HG03135 (cell line): Measurements from ENCODE around the gene DENND4A.

Source experiments
- ATAC-seq: cut with Tn5 transposase; IDR thresholded peaks from one replicate; pipeline ENCODE4 v1.9.1; 2021; ENCODE audit warnings: mild to moderate bottlenecking, moderate library complexity; ENCODE audit not compliant: unreplicated experiment

The DENND4A gene

DNA sequence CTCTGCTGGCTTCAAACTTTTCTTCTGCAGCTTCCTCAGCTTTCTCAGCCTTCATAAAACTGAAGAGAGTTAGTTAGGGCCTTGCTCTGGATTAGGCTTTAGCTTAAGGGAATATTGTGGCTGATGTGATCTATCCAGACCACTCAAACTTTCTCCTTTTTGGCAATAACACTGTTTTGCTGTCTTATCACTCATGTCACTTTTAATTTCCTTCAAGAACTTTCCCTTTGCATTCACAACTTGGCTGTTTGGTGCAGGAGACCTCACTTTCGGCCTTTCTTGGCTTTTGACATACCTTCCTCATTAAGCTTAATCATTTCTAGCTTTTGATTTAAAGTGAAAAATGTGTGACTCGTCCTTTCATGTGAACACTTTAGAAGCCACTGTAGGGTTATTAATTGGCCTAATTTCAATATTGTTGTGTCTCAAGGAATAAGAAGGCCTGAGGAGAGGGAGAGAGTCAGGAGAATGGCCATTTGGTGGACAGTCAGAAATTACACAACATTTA lies 109.6 kb downstream of the DENND4A start:
- no peak for ATAC-seq

DNA sequence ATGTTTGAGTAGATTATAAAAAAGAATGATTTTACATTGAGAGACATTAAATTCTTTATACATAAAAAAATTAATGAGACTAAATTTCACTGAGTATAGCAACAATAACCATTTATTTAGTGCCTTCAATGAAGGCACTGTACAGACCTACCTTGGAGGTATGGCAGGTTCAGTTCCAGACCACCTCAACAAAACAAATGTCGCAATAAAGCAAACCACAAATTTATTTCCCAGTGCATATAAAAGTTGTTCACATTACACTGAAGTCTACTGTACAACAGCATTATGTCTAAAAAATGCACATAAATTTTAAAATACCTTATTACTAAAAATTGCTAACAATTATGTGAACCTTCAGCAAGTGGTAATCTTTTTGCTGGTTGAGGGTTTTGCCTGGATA lies 111.5 kb downstream of the DENND4A start:
- no peak for ATAC-seq

DNA sequence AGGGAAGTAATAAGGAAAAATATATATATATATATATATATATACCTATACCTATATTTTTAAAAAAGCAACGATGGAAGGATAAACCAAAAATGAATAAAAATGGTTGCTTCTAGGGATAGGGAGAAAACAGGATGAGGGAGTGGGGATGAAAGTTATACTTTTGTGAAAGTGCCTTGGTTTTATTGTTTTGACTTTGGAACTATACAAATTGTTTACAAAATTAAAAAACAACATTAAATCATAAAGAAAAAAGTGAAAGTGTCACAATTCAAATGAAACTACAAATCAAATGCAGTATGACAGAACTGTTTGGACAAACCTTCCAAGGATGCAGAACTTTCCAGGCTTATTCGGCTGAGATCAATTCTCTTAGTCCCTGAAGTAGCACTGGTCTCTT lies 116.0 kb downstream of the DENND4A start:
- ATAC-seq, result no peak

DNA sequence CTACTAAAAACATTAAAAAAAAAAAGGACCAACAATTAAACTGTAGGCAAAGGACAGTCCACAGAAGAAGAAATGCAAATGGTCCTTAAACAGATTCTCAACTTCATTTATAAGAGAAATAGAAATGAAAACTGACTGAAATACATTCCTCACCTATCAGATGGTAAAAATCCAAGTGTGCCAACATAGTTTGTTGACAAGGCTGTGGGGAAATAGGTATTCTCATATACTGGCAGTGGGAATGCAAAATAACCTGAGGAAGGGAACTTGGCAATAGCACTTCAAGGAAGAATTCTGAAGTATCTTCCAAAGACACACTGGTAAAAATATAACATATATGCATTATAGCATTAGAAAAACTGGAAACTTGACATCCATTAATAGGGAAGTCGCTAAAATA lies 116.5 kb downstream of the DENND4A start:
- ATAC-seq, result no peak

DNA sequence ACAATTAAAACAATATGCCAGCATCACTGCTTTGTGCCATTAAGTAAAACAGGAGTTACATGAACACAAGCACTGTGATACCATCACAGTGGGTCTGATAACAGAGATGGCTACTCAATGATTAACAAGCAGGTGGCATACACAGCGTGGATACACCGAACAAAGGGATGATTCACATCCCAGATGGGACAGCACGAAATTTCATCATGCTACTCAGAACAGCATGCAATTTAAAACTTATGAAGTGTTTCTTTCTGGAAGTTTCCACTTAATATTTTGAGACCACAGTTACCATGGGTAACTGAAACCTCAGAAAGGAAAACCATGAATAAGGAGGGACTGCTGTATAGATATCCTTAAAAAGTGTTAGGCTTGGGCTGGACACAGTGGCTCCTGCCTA lies 125.8 kb downstream of the DENND4A start:
- no peak for ATAC-seq

DNA sequence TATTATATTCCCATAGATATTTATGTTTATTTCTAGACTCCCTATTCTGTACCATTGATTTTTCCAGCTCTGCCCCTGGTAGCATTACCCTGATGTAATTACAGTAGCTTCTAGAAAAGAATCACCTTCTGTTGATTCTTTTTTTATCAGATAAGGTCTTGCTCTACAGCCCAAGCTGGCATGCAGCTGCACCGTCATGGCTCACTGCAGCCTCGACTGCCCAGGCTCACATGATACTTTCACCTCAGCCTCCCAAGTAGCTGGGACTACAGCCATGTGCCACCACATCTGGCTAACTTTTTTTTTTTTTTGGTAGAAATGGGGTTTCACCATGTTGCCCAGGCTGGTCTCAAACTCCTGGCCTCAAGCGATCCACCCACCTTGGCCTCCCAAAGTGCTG lies 128.6 kb downstream of the DENND4A start:
- ATAC-seq, result no peak

DNA sequence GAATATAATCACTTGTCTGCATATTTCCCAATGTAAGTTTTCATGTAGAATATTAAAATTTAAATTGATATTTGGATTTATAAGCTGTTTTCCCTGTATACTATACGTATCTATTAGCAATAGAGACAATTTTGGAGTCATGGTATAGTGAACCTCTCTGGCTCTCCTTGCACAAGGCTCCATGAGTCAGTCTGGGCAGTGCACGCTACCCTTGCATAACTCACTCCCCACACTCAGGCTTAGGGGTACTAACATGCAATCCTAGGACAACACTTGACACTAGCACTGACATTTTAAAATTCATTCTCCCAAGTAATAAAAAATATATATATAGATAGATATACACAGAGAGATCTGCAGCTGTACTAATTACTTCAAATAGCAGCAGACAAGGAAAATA lies 131.2 kb downstream of the DENND4A start:
- ATAC-seq, result no peak

DNA sequence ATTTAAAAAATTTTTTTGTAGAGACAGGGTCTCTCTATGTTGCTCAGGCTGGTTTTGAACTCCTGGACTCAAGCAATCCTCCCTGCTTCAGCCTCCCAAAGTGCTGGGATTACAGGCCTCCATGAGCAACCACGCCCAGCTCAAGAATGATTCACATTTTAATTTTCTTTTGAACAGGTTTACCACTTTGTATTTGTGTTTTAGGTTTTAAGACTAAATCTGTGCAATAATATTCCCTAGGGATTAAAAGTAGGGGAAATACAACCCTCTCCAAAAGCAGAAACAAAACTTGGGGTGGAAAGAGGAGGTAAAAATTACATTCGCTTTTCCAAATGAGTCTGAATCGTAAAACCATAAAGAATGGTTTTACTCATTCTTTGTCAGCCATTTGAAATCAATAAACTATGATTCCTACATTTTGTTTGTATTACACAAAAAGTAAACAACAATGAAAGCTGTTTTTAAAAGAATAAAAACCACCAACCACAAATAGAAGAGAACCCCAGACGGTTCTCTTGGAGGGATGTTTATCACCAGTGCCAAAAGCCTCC lies 132.5 kb downstream of the DENND4A start:
- ATAC-seq, result no peak

DNA sequence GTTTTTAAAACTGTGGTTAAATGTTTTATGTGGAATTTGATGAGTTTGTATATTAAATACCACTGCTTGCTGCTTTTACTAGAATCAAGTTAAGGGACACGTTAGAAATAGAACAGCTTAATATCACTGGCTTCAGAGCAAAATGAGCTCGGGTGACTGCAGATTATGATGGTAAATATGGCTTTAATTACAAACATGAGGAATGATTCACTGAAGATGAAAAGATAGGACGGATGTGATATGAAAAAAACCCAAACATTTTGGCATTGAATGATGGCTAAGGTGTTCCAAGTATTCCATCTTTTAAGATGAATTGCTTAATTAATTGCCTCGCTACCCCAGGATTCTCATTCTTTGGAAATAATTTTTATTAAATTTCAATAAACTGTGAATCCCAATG lies 136.6 kb downstream of the DENND4A start:
- no peak for ATAC-seq

DNA sequence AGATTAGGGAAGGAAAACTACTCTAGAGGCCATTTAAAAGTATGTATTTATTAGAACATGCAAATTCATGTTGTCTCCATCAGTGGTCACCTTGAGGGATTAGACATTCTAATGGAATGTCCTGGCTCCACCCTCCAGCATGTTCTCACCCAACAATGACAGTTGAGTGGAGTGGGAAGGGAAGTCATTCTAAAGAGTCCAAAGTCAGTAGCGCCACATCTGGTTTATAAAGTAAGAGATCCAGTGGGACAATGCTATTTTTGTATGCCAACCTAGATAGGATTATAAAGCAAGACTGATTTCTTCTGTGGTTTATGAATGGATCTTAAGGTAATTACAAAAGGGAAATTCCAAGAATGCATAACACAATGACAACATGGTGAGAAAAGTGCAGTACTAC lies 137.1 kb downstream of the DENND4A start:
- ATAC-seq, result no peak

DNA sequence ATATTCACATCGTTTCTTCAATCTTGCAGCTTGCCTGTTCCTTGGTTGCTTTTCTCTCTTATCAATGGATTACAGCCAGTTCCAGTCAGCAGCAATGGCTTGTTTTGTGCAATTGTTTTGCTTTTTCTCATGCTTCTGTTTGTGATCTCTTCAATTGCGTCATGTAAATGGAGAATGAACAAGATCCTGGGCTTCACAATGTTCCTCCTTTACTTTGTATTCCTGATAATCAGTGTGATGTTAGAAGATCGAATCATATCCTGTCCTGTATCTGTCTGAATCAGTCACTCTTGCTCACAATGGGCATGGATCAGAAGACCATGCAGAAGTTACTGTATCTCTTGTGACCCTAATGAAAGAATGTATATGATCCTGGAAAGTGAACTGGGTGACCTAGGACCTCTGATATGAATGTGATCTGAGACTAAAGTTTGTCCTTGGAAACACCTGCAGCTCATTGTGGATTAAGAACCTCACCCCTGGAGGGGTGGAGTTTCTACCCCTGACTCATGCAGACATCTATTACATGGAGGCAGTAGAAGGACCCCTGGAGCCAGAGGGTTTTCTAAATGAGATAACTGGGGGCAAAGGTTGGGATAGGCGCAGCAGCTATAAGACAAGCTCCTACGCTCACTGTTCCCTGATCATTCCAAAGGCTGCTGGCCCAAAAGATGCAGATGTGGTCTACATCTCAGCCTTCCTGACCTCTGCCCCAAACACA lies 138.1 kb downstream of the DENND4A start:
- ATAC-seq, result no peak

DNA sequence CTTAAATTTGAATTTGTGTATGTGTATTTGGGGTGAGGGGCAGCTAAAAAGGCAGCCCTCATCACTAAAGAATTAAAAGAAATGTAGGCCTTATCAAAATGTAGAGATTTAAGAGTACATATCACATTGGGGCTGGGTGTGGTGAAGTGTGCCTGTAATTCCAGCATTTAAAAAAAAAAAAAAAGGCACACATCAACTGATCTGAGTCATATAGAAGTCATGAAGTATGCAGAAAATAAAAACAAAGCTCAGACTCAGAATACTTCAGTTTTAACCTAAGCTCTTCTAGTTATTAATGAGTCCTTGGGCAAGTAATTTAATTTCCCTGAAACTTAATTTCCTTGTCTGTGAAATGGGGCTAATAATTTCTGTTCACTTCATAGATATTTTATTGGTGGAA lies 138.8 kb downstream of the DENND4A start:
- no peak for ATAC-seq

DNA sequence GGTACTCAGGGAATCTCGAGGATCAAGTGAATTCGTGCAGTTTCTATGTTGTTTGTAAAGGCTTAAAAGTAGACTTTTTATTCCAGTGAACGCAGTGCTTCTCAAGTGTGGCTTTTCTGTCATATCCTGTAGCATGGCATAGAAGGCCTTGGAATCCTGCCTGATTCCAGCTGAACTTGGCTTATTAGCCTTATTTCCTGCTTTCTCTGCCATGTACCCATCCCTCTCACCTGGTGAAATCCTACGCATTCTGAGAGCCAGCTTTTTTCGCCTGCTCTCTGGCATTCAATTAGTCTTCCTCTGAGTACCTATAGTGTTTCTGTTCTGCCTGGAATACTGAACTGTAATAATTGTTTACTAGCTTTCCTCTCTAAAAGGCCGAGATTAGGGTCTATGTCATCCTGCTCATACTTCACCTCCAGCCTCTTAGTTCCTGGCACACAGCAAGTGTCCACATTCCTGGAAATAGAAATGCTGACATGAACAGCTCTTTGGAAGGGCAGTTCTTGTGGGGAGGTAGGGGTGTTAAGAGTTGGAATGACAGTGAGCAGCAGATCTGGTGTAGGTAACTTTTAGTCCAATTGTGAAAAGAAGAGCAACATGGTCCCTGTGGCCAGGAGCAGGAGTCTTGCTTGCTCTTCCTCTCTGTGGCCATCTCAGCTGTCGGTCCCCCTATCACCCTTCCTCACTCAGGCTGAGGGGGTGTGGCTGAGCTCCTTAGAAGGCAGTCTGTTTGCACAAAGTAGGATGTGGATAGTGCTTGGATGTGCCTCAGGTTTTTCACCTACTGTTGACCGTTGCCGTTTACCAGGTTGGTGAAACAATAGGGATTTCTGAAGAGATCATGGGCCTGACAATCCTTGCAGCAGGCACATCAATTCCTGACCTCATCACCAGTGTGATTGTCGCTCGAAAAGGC lies 140.0 kb downstream of the DENND4A start:
- no peak for ATAC-seq

DNA sequence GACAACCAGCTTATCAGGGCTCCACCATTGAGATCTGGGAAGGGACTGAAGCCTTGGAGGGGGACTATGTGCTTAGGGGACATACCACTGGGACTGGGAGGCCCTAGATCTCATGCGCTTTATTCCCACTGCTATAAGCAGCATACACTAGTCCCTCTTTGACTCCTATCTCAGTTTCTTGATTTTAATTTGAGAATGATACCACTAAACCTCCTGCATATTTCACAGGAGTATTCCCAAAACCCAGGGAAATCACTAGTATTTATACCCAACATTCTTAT lies 141.1 kb downstream of the DENND4A start:
- ATAC-seq, result no peak

DNA sequence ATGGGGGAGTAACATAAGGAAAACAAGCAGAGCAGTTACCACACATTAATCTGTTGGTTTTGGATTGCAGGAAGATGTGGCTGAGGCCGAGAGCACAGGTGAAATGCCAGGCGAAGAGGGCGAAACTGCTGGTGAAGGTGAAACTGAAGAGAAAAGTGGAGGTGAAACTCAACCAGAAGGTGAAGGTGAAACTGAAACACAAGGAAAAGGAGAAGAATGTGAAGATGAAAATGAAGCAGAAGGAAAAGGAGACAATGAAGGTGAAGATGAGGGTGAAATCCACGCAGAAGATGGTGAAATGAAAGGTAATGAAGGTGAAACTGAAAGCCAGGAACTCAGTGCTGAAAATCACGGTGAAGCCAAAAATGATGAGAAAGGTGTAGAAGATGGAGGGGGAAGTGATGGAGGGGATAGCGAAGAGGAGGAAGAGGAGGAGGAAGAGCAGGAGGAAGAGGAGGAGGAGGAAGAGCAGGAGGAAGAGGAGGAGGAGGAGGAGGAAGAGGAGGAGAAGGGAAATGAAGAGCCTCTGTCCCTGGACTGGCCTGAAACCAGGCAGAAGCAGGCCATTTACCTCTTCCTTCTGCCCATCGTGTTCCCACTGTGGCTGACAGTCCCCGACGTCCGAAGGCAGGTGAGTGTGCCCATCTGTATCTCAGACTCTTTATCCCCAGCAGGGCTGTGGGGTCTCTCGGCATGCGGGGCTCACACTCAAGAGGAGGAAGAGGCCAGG lies 141.6 kb downstream of the DENND4A start:
- ATAC-seq, result no peak

DNA sequence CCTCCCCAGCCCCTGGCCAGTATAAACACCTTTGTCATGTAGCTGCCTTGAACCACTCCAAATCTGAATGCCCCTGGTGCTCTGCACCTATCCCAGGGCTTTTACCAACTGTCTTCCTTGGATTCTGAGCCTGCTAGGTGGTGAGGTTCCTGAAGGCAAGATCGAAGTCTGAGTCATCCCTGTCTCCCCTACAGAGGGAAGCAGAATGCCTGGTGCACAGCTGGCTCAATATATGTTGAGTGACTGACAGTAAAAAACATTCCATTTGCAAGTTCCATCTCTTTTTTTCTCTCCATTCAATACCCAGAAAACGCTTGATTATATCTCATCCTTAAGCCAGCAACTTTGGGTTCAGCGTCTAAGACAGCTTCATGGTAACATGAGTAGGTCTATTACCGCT lies 145.6 kb downstream of the DENND4A start:
- ATAC-seq, result no peak

DNA sequence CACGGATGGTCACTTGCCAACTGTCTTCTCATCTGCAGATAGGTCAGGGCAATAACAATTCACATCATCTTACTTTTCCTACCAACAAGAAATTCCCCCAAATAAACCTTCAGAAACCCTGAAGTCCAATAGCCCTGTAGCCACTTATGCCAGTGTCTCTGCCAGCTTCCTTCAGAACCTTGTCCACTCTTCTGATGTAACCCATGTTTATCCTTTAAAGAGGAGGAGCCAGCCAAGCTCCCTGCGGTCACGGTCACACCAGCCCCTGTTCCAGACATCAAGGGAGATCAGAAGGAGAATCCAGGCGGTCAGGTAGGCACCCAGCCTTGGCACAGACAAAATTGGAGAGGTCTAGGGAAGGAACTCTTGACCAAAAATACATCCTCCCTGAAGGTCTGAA lies 146.7 kb downstream of the DENND4A start:
- ATAC-seq, result no peak

DNA sequence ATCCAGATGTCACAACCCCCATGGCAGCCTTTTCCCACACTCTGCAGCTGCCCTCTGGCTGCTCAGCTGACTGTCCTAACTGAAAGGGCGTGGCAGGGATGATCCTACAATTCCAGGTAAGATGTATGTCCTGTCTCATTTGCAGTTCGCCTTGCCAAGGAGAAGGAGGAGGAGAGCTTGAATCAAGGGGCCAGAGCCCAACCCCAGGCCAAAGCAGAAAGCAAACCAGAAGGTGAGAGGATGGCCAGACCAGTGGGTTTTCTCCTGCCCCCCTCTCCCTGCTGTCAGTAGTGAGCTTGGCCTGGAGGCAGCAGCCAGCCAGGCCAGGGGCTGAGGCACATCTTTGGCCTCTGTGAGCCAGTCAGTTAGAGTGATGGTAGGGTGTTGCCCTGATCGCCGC lies 147.8 kb downstream of the DENND4A start:
- no peak for ATAC-seq

DNA sequence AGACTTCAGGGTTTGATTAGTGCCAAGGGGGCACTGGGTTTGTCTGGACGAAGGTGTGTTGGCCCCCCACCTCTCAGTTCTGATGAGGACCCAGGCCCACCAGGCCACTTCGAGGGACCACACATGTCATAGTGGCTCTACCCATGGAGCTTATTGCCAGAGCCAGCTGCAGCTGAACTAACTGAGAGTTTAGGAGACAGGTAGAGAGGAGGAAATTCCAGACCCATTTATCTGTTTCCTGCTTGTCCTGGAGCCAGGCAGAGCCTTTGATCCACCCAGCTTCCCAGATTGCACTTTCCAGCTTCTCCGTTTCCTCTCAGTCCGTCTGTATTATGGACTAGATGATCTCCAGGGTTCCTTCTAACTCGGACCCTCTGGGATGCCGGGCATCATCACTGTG lies 149.5 kb downstream of the DENND4A start:
- ATAC-seq, result no peak

DNA sequence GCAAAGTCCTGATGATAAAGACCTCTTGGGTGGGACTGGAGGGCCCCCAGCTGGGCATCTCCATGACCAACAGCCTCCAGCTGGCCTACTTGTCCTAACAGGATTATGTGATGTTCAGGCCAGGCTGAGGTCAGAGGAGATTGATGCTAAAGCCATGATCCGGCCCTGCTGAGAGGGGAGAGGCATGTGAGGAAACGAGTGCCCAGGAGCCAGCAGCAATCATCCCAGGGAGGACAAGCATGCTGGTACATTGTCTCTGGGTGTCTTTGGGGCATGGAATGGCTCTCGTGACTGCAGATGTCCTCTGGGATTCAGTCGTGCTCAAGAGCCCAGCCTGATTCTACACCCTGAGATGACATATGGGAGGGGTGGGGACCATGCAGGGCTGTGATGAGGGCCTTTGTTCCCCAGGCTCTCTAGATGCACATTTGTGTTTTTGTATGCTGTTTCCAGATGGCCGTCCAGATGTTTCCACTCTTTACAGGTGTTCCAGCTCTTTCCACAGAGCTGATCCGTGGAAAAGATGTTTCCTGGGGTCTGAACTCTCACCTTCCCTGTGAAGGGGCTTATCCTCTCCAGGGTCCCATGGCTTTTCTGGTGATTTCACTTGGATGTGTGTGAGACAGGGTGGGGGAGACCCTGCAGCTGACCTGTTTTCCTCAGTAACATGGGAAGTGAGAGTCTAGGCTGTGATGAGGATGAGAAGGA lies 150.2 kb downstream of the DENND4A start:
- no peak for ATAC-seq

DNA sequence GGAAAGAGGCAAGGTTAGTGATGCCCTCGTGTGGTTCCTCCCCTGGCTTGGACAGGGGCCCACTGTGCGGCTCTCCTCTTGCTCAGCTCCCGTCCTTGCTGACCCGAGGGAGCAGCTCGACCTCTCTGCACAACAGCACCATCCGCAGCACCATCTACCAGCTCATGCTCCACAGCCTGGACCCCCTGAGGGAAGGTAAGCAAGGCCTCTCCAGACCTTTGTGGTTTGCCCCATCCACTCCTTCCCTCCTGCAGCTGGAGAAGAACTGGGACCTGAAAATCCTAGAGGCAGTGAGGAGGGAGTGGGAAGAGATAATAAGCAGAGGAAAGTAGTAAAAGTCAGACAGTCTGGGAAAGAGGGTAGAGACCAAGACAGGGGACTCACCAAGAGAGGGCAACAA lies 152.6 kb downstream of the DENND4A start:
- ATAC-seq, result no peak
